Measurements from ENCODE around the gene MSANTD1. TPM values are rescaled to one million over a fixed set of nuclear protein-coding genes. Genes with fewer than 3 reads are reported as not detected.

MSANTD1 gene
- total and polyA plus RNA-seq, 2 donors (not counting 3 experiments of a cell fraction or from before 2014, with no cell fraction given): 0.14 to 1.2 TPM

DNA sequence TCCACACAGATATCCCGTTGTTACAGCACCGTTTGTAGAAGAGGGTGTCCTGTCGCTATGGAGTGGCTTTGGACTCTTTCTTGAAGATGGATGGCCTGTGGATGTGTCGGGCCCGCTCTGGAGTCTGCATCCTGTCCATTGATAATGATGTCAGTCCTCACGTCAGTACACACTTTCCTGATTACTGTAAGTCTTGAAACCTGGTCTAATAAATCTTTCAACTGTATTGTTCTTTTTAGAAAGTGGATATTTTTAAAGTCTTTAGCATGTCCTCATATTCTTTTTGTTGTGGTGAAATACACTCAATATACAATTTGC, 14.9 kb downstream of the MSANTD1 start:
- H3K4me1 ChIP-seq (ENCODE audit: control insufficient read depth, extremely low read depth, insufficient read depth, low read length): no peaks in the 10 kb centered on the region
- no peak for FAIRE-seq
- H3K27me3 ChIP-seq (ENCODE audit: control insufficient read depth in 2 of 2, insufficient read depth in 2 of 2, low read length in 2 of 2): peaks cover 2% of the 10 kb centered on the region in 2 experiments
- no peaks in the 10 kb centered on the region for H3K79me2 ChIP-seq (ENCODE audit: control insufficient read depth, insufficient read depth, low read length)
- no peak overlapping the region for H3K4me3 ChIP-seq (replicated peaks in 1 of 3; ENCODE audit: insufficient read depth in 1 of 3, low read depth in 1 of 3, low read length in 3 of 3)
- no peak overlapping the region for H3K9ac ChIP-seq (replicated peaks; ENCODE audit: extremely low read depth, insufficient read depth, low read length)
- DNase-seq (ENCODE audit: low read depth, low spot score): no peak
- ChIA-PET CTCF (no interaction called here), POLR2A (no interaction called here)
- no TSS peak for BruUV-seq (replicated peaks)
- H2AFZ ChIP-seq (ENCODE audit: low read depth, low read length): no peak overlapping the region
- no peaks in the 10 kb centered on the region for H3K9me3 ChIP-seq (replicated peaks; ENCODE audit: control insufficient read depth, insufficient read depth, low read length)
- no peaks in the 10 kb centered on the region for H4K20me1 ChIP-seq (replicated peaks; ENCODE audit: control insufficient read depth, extremely low read depth, insufficient read depth, low read length)
- no peaks in the 10 kb centered on the region for H3K9me1 ChIP-seq (replicated peaks; ENCODE audit: control insufficient read depth, extremely low read depth, insufficient read depth, low read length)
- intact Hi-C loops (cut with micrococcal nuclease): no loop called here
- no peak overlapping the region for H3K4me2 ChIP-seq (ENCODE audit: insufficient read depth, low read length)
- dilution Hi-C loops (cut with MboI; ENCODE audit: extremely low pct_ligation_motif_present, low sequenced_read_pairs): no loop called here
- H3K36me3 ChIP-seq (ENCODE audit: control insufficient read depth in 2 of 2, extremely low read depth in 1 of 2, insufficient read depth in 2 of 2, low read length in 2 of 2): no peaks in the 10 kb centered on the region
- TF ChIP-seq, protein P1, sequence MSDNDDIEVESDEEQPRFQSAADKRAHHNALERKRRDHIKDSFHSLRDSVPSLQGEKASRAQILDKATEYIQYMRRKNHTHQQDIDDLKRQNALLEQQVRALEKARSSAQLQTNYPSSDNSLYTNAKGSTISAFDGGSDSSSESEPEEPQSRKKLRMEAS (IDR thresholded peaks at IDR 0.05; ENCODE audit: insufficient read depth, insufficient read length): no peak
- TF ChIP-seq MYC (IDR thresholded peaks at IDR 0.05; ENCODE audit: low read depth, low read length) (no peak), GATA2 (IDR thresholded peaks at IDR 0.05; ENCODE audit: insufficient read depth, insufficient read length, low read depth, low read length) (no peak), POLR2AphosphoS5 (IDR thresholded peaks at IDR 0.05; ENCODE audit: insufficient read depth, low read depth, low read length) (no peak), JUN (IDR thresholded peaks at IDR 0.05; ENCODE audit: borderline replicate concordance, insufficient read depth, insufficient read length, low read depth) (no peak), EZH2 (IDR thresholded peaks at IDR 0.05; ENCODE audit: borderline replicate concordance, low read depth, low read length, severe bottlenecking) (no peak), FOS (IDR thresholded peaks at IDR 0.05; ENCODE audit: borderline replicate concordance, insufficient read depth, low read length) (no peak)
- TF ChIP-seq, protein P2, sequence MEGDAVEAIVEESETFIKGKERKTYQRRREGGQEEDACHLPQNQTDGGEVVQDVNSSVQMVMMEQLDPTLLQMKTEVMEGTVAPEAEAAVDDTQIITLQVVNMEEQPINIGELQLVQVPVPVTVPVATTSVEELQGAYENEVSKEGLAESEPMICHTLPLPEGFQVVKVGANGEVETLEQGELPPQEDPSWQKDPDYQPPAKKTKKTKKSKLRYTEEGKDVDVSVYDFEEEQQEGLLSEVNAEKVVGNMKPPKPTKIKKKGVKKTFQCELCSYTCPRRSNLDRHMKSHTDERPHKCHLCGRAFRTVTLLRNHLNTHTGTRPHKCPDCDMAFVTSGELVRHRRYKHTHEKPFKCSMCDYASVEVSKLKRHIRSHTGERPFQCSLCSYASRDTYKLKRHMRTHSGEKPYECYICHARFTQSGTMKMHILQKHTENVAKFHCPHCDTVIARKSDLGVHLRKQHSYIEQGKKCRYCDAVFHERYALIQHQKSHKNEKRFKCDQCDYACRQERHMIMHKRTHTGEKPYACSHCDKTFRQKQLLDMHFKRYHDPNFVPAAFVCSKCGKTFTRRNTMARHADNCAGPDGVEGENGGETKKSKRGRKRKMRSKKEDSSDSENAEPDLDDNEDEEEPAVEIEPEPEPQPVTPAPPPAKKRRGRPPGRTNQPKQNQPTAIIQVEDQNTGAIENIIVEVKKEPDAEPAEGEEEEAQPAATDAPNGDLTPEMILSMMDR (IDR thresholded peaks at IDR 0.05; ENCODE audit: extremely low read depth in 1 of 2, insufficient read depth in 1 of 2, low read depth in 1 of 2, low read length in 2 of 2): no peak
- H3K27ac ChIP-seq (ENCODE audit: insufficient read depth, low read depth, low read length): no peak overlapping the region
